Neural cell (in vitro differentiated cells): ENCODE data around the gene AKR1B1. TPM values are rescaled to one million over a fixed set of nuclear protein-coding genes. Genes with fewer than 3 reads are reported as not detected.

Source experiments
- H2AFZ ChIP-seq: fragments of 200-600, 300-800 bp; sonication (generic), shearing (Covaris generic); 2 replicates; pipeline ENCODE4 v1.6.0; 2014; ENCODE audit warnings: low read depth, mild to moderate bottlenecking, antibody characterized with exemption, low read length, moderate library complexity
- H3F3A ChIP-seq: fragments of 200-600 bp; shearing (Covaris generic); 2 replicates; pipeline ENCODE4 v1.6.1; 2016; ENCODE audit warnings: mild to moderate bottlenecking, moderate library complexity, mixed read lengths, antibody characterized with exemption, low read length; ENCODE audit not compliant: insufficient read depth, poor library complexity, severe bottlenecking
- H3K27ac ChIP-seq: fragments of 200-600, 300-800 bp; sonication (generic), shearing (Covaris generic); 2 replicates; pipeline ENCODE4 v1.5.1; 2014; ENCODE audit warnings: mild to moderate bottlenecking, low read length, moderate library complexity
- H3K27me3 ChIP-seq: fragments of 300-800, 200-600 bp; sonication (generic), shearing (Covaris generic); 2 replicates; pipeline ENCODE4 v1.6.0; 2014; ENCODE audit warnings: mild to moderate bottlenecking, low read depth, low read length, moderate library complexity; ENCODE audit not compliant: insufficient read depth
- H3K36me3 ChIP-seq: fragments of 300-800, 200-600 bp; sonication (generic), shearing (Covaris generic); 2 replicates; pipeline ENCODE4 v1.5.1; 2014; ENCODE audit warnings: mild to moderate bottlenecking, antibody characterized with exemption, low read length, moderate library complexity; ENCODE audit not compliant: insufficient read depth
- H3K4me2 ChIP-seq: fragments of 300-800, 200-600 bp; sonication (generic), shearing (Covaris generic); 2 replicates; pipeline ENCODE4 v1.6.0; 2014; ENCODE audit warnings: mild to moderate bottlenecking, low read length
- H3K4me3 ChIP-seq: fragments of 300-800, 200-600 bp; sonication (generic), shearing (Covaris generic); 2 replicates; pipeline ENCODE4 v1.5.1; 2014; ENCODE audit warnings: mild to moderate bottlenecking, low read length, moderate library complexity
- H3K79me2 ChIP-seq: fragments of 200-600 bp; shearing (Covaris generic); replicated peaks from 2 replicates; pipeline ENCODE4 v1.6.0; 2014; ENCODE audit warnings: mild to moderate bottlenecking, low read length, moderate library complexity; ENCODE audit not compliant: insufficient read depth
- H3K9ac ChIP-seq: fragments of 300-800, 200-600 bp; sonication (generic), shearing (Covaris generic); 2 replicates; pipeline ENCODE4 v1.6.1; 2016; ENCODE audit warnings: mild to moderate bottlenecking, low read length, mixed read lengths
- H3K9me2 ChIP-seq: fragments of 200-600 bp; shearing (Covaris generic); 2 replicates; pipeline ENCODE4 v1.6.1; 2016; ENCODE audit warnings: mild to moderate bottlenecking, low read length, mixed read lengths; ENCODE audit not compliant: insufficient read depth
- H3K9me3 ChIP-seq: fragments of 200-600, 300-800 bp; sonication (generic), shearing (Covaris generic); 2 replicates; pipeline ENCODE4 v1.6.1; 2016; ENCODE audit warnings: mild to moderate bottlenecking, mixed run types, low read length, moderate library complexity, mixed read lengths
- H4K20me1 ChIP-seq: fragments of 200-600 bp; shearing (Covaris generic); 2 replicates; pipeline ENCODE4 v1.6.1; 2016; ENCODE audit warnings: mild to moderate bottlenecking, mixed run types; ENCODE audit not compliant: insufficient read depth
- EP300 ChIP-seq: fragments of 450-650 bp; conservative IDR thresholded peaks from 2 replicates; pipeline ENCODE4 v1.6.1; 2014; ENCODE audit warnings: antibody characterized with exemption, mild to moderate bottlenecking, moderate library complexity; ENCODE audit not compliant: poor library complexity, severe bottlenecking
- EZH2 ChIP-seq: fragments of 200-600, 300-800 bp; shearing (Covaris generic), sonication (generic); IDR thresholded peaks from 2 replicates; pipeline ENCODE4 v1.6.1; 2014; ENCODE audit warnings: antibody characterized with exemption, low read length, borderline replicate concordance, mild to moderate bottlenecking; ENCODE audit not compliant: insufficient read depth, poor library complexity, severe bottlenecking
- MXI1 ChIP-seq: fragments of 450-650 bp; conservative IDR thresholded peaks from 2 replicates; pipeline ENCODE4 v1.6.1; 2014; ENCODE audit warnings: antibody characterized with exemption, mild to moderate bottlenecking; ENCODE audit not compliant: poor library complexity, severe bottlenecking
- POLR2AphosphoS5 ChIP-seq: IDR thresholded peaks from 2 replicates; pipeline ENCODE4 v1.6.1; 2012
- RAD21 ChIP-seq: fragments of 450-650 bp; conservative IDR thresholded peaks from 2 replicates; pipeline ENCODE4 v1.6.1; 2014; ENCODE audit warnings: antibody characterized with exemption, mild to moderate bottlenecking, moderate library complexity
- SMC3 ChIP-seq: fragments of 450-650 bp; conservative IDR thresholded peaks from 2 replicates; pipeline ENCODE4 v1.6.1; 2014; ENCODE audit warnings: antibody characterized with exemption, mild to moderate bottlenecking, moderate library complexity; ENCODE audit not compliant: poor library complexity
- TAF1 ChIP-seq: IDR thresholded peaks from 2 replicates; pipeline ENCODE4 v1.6.1; 2012; ENCODE audit warnings: low read depth
- polyA plus RNA-seq: library from polyadenylated mRNA; depleted of rRNA; stranded (reverse); fragments of >200 nt; gene quantifications from 2 replicates; pipeline ENCODE4 v1.2.3, GENCODE V29; 2014
- TF ChIP-seq, protein P1 (sequence below): fragments of 450-650 bp; IDR thresholded peaks from 2 replicates; pipeline ENCODE4 v1.5.1; 2014; ENCODE audit warnings: antibody characterized with exemption, mild to moderate bottlenecking, moderate library complexity; ENCODE audit not compliant: poor library complexity, severe bottlenecking
- TF ChIP-seq, protein P2 (sequence below): IDR thresholded peaks from 2 replicates; pipeline ENCODE4 v1.6.1; 2012; ENCODE audit warnings: borderline replicate concordance

The AKR1B1 gene
- polyA plus RNA-seq, 1 donor from 2014 or later = 202 TPM

DNA sequence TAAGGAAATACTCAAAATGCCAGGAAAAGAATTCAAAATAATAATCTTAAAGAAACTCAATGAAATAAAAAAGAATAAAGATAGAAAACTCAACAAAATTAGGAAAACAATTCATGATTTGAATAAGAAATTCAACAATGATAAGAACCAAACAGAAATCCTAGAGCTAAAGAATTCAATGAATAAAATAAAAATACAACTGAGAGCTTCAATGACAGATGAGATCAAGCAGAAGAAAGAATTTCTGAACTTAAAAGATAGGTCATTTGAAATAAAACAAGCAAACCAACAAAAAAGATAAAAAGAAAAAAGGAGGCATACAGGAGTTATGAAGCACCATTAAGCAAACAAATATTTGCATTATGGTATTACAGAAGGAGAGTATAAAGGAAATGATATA lies 5.6 kb upstream of the AKR1B1 start:
- Histone ChIP-seq H3K27me3 (no peaks in the 10 kb centered on the region), H3K36me3 (no peaks in the 10 kb centered on the region), H2AFZ (no peak overlapping the region), H3K4me2 (no peak overlapping the region), H3K4me3 (no peak overlapping the region), H3K9me2 (no peaks in the 10 kb centered on the region), H3K79me2 (no peaks in the 10 kb centered on the region), H3K27ac (no peak overlapping the region), H3K9ac (no peak overlapping the region), H3F3A (no peaks in the 10 kb centered on the region), H4K20me1 (no peaks in the 10 kb centered on the region), H3K9me3 (peaks cover 5% of the 10 kb centered on the region)
- no peak for TF ChIP-seq SMC3
- TF ChIP-seq, protein P1, sequence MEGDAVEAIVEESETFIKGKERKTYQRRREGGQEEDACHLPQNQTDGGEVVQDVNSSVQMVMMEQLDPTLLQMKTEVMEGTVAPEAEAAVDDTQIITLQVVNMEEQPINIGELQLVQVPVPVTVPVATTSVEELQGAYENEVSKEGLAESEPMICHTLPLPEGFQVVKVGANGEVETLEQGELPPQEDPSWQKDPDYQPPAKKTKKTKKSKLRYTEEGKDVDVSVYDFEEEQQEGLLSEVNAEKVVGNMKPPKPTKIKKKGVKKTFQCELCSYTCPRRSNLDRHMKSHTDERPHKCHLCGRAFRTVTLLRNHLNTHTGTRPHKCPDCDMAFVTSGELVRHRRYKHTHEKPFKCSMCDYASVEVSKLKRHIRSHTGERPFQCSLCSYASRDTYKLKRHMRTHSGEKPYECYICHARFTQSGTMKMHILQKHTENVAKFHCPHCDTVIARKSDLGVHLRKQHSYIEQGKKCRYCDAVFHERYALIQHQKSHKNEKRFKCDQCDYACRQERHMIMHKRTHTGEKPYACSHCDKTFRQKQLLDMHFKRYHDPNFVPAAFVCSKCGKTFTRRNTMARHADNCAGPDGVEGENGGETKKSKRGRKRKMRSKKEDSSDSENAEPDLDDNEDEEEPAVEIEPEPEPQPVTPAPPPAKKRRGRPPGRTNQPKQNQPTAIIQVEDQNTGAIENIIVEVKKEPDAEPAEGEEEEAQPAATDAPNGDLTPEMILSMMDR = no peak
- no peak for TF ChIP-seq POLR2AphosphoS5
- no peak for TF ChIP-seq EZH2
- no peak for TF ChIP-seq TAF1
- TF ChIP-seq, protein P2, sequence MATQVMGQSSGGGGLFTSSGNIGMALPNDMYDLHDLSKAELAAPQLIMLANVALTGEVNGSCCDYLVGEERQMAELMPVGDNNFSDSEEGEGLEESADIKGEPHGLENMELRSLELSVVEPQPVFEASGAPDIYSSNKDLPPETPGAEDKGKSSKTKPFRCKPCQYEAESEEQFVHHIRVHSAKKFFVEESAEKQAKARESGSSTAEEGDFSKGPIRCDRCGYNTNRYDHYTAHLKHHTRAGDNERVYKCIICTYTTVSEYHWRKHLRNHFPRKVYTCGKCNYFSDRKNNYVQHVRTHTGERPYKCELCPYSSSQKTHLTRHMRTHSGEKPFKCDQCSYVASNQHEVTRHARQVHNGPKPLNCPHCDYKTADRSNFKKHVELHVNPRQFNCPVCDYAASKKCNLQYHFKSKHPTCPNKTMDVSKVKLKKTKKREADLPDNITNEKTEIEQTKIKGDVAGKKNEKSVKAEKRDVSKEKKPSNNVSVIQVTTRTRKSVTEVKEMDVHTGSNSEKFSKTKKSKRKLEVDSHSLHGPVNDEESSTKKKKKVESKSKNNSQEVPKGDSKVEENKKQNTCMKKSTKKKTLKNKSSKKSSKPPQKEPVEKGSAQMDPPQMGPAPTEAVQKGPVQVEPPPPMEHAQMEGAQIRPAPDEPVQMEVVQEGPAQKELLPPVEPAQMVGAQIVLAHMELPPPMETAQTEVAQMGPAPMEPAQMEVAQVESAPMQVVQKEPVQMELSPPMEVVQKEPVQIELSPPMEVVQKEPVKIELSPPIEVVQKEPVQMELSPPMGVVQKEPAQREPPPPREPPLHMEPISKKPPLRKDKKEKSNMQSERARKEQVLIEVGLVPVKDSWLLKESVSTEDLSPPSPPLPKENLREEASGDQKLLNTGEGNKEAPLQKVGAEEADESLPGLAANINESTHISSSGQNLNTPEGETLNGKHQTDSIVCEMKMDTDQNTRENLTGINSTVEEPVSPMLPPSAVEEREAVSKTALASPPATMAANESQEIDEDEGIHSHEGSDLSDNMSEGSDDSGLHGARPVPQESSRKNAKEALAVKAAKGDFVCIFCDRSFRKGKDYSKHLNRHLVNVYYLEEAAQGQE = no peak
- no peak for TF ChIP-seq RAD21
- TF ChIP-seq MXI1 = no peak
- no peak for TF ChIP-seq EP300

GRCh38 chr7:134463751-134464150 lies 4.9 kb upstream of the AKR1B1 start:
- H3K27me3 ChIP-seq = no peaks in the 10 kb centered on the region
- H3K36me3 ChIP-seq = no peaks in the 10 kb centered on the region
- no peak overlapping the region for H3K4me2 ChIP-seq
- H4K20me1 ChIP-seq = no peaks in the 10 kb centered on the region
- TF ChIP-seq RAD21 (no peak), TAF1 (no peak), POLR2AphosphoS5 (no peak), SMC3 (no peak), EZH2 (no peak), MXI1 (no peak), EP300 (no peak)
- TF ChIP-seq, protein P1 = no peak
- TF ChIP-seq, protein P2 = no peak
- H3K4me3 ChIP-seq = no peak overlapping the region
- H3K27ac ChIP-seq = no peak overlapping the region
- peaks cover 5% of the 10 kb centered on the region for H3K9me3 ChIP-seq
- no peaks in the 10 kb centered on the region for H3K9me2 ChIP-seq
- H3K9ac ChIP-seq = no peak overlapping the region
- H2AFZ ChIP-seq = no peak overlapping the region
- no peaks in the 10 kb centered on the region for H3K79me2 ChIP-seq
- no peaks in the 10 kb centered on the region for H3F3A ChIP-seq
